GM18519 (cell line): Measurements from ENCODE around the gene TMEM222.

Experiments
- ATAC-seq: cut with Tn5 transposase; IDR thresholded peaks from one replicate; pipeline ENCODE4 v1.9.1; 2021; ENCODE audit warnings: mild to moderate bottlenecking, moderate library complexity; ENCODE audit not compliant: unreplicated experiment, low FRiP score

Gene TMEM222

DNA sequence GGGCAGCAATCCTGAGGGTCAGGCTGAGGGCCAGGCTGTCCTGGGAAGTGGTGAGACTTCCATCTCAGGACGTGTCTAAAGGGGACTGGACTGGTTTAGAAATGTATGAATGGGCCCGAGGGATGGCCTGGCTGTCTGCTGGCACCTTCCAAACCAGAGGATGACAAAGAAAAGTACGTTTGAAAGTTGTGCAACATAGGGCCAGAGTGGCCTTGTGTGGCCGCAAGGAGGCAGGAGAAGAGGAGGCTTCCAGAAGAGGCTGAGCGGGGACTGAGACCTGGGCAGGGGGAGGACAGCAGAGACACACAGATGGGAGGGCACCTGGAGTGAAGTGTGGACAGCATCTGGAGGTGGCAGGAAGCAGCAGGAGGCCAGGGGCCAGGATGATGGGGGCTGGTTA lies 17.2 kb downstream of the TMEM222 start:
- ATAC-seq = no peak

- ATAC-seq = no peak
Observed at GRCh38 chr1:27341525-27342252, 19.7 kb downstream of the TMEM222 start, which contains the start of gene SYTL1. SYTL1 (plus strand) TSS chr1:27342022; CDS start chr1:27345335, 3,313 bp downstream.

DNA sequence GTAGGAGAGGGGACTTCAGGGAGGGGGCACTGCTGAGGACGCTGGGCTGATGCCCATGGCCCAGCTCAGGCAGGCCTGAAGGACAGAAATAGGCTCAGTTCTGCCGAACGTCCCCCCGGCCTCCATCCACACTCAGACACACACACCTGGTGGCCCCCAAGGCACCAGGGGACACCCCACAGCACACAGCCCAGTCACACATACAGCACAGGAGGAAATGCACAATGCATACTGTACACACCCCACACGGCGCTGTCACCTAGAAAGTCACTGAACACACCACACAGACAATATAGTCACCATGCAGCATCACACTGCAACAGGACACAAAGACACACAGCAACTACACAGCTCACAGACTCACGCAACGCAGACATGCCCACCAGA lies 20.4 kb downstream of the TMEM222 start:
- ATAC-seq = no peak

- no peak for ATAC-seq
Observed at GRCh38 chr1:27342778-27343638, 21.0 kb downstream of the TMEM222 start.

- ATAC-seq = no peak
Observed at GRCh38 chr1:27343639-27344025, 21.7 kb downstream of the TMEM222 start.

DNA sequence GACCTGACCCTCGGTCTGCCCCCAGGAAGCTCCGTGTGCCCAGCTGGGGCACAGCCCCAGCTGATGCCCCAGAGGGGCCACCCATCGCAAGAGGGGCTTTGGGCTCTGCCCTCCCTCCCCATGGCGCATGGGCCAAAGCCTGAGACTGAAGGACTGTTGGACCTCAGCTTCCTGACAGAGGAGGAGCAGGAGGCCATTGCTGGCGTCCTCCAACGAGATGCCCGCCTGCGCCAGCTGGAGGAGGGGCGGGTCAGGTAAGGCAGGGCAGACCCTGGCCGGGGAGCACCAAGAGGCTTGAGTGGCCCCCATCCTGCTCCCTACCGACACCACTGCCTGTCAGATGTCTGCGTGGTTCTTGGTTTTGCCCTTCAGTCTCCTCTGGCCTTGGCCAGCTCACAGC lies 23.3 kb downstream of the TMEM222 start:
- ATAC-seq = no peak

DNA sequence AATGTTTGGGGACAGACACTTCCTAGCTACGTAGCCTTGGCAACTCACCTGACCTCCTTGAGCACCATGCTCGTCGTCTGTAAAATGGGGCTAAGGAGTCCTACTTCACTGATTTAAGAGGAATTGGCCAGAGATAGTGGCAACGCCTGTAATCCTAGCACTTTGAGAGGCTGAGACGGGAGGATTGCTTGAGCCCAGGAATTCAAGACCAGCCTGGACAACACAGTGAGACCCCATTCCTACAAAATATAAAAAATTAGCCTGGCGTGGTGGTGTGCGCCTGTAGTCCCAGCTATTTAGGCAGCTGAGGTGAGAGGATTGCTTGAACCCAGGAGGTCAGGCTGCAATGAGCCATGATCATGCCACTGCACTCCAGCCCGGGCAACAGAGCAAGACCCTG lies 24.4 kb downstream of the TMEM222 start:
- ATAC-seq = no peak

DNA sequence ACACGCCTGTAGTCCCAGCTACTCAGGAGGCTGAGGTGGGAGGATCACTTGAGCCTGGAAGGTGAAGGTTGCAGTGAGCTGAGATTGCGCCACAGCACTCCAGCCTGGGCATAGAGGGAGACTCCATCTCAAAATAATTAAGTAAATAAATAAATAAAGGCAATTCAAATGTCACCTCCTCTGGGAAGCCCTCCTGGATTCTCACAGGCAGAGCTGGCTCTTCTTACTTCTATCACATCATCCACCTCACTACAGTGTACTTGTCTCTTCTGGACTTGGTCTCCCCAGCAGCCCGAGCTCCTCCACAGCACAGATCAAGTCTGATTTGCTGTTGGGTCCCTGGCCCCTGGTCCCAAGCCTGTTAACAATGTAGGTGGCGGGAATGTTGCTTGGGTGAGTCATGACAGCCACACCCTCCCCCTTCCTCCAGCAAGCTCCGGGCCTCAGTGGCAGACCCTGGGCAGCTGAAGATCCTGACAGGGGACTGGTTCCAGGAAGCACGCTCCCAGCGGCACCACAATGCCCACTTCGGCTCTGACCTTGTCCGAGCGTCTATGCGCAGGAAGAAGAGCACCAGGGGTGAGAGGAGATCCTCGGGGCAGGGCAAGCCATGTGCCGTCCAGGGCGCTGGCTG lies 25.1 kb downstream of the TMEM222 start:
- no peak for ATAC-seq

DNA sequence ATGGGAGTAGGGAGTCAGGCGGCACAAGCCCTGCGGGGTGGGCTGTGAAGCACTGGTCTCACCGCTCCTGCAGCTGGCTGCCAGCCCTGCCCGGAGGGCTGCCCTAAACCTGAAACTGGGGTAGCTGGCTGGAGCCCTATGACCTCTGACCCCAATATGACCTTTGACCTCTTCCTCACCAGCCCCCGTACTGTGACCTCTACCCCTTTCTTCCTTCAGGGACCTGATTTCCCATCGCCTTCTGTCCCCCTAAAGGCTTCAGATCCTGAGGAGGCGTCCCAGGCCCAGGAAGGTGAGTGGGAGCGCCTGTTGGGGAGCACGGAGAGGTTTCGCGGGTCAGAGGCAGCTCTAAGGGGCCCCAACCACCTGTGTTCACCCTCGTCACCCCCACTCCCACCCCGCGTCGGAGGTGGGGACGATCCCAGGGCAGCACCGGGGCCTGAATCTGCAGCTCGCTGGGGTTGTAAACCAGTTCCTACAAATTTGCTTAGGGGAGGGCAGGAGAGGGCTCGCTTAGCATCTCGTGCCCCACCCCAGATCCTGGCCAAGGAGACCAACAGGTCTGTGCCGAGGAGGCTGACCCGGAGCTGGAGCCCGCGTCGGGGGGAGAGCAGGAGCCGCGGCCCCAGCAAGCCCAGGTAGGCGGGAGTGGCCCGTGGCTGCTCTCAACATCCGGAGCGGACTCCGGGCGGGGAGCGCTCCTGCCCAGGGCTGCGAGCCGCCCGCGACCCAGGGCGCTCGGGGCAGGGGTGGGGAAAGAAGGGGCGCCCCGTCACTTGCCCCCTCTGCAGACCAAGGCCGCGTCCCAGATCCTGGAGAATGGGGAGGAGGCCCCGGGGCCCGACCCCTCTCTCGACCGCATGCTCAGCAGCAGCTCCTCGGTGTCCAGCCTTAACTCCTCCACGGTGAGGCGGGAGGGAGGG lies 27.2 kb downstream of the TMEM222 start:
- no peak for ATAC-seq

DNA sequence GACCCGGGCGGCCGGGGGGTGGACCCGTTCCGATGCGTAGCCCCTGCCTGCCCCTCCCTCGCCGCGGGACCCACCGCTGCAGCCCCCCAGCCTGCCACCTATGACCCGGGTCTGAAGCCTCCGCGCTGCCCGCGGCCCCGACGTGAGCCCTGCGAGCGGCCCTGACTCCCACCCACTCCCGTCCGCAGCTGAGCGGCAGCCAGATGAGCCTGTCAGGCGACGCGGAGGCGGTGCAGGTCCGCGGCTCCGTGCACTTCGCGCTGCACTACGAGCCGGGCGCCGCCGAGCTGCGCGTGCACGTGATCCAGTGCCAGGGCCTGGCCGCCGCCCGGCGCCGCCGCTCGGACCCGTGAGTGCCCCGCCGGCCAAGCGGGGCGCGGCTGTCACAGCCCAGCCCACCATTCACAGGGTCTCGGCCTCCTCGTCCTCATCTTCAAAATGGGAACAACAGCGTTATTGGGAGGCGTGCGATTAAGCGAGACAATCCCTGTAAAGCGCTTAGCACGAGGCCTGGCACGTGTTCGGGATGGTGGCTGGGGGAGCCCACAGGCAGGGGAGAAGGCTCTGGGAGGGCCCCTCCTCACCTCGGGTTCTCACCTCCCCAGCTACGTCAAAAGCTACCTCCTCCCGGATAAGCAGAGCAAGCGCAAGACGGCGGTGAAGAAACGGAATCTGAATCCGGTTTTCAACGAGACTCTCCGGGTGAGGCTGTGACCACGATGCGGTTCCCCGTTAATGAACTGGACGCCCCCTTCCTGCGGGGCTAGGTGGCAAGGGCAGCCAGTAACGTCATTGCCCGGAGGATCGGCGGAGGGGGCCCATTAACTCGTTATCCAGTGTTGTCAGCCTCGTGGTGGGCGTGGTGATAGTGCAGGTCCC lies 28.1 kb downstream of the TMEM222 start:
- no peak for ATAC-seq

GRCh38 chr1:27350663-27351540 lies 28.9 kb downstream of the TMEM222 start:
- no peak for ATAC-seq

- no peak for ATAC-seq
Observed at GRCh38 chr1:27351541-27352107, 29.7 kb downstream of the TMEM222 start.

DNA sequence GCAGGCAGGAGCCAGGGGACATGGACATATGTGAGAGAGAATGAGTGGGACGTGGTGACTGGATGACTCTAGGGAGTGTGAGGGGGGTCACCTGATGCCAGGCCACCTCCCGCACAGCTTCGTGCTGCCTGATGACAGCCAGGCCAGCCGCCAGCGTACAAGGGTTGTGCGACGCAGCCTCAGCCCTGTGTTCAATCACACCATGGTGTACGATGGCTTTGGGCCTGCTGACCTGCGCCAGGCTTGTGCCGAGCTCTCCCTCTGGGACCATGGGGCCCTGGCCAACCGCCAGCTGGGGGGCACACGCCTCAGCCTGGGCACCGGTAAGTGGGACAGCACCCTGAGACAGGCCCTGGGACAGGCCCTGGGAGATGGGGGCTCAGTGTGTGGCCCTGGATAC lies 31.2 kb downstream of the TMEM222 start:
- no peak for ATAC-seq

DNA sequence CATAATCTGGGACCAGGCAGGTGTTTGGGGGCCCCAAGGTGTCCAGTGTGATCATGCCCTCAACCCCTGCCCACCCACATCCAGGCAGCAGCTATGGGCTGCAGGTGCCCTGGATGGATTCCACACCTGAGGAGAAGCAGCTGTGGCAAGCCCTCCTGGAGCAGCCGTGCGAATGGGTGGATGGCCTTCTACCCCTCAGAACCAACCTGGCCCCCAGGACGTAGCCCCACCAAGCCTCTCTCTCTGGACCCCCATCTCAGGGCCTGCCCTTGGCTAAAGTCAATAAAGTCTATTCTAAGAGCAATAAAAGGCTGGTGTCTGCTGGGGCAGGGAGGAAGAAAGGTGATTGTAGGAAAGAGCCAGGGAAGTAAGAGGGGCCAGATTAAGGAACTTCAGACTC lies 31.7 kb downstream of the TMEM222 start:
- ATAC-seq = no peak

- no peak for ATAC-seq
Observed at GRCh38 chr1:27355683-27356082, 33.7 kb downstream of the TMEM222 start.

DNA sequence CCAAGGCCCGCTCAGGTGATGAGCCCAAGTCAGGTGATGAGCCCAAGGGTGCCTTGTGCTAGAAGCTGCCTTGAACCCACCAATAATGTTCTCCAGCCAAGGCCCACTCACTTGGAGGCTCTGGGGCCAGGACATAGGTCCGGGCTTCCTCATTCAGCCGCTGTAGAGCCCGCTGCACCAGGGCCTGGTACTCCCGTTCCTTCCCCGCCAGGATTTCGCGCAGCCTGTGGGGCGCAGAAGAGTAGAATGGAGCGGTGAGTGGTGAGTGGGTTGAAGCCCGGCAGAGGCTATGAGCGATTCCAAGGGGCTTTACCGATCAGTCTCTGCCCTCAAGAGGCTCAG lies 34.3 kb downstream of the TMEM222 start:
- ATAC-seq = no peak

GRCh38 chr1:27356619-27357280 lies 34.8 kb downstream of the TMEM222 start:
- ATAC-seq = no peak
